Chondrocyte (in vitro differentiated cells): ENCODE results near the gene ARIH1. TPM values are rescaled to one million over a fixed set of nuclear protein-coding genes. Genes with fewer than 3 reads are reported as not detected.

ENCODE experiments used
- DNase-seq: peaks from one replicate; pipeline ENCODE4 v3.0.0; 2021; ENCODE audit warnings: mixed read lengths, low spot score
- H3K27ac Mint-ChIP-seq: one replicate; pipeline ENCODE4 v1.8.0; 2021; ENCODE audit warnings: mild to moderate bottlenecking, moderate library complexity, mixed read lengths; ENCODE audit not compliant: unreplicated experiment
- H3K27me3 Mint-ChIP-seq: 2 replicates; pipeline ENCODE4 v1.8.0; 2021; ENCODE audit warnings: low read depth, mixed read lengths
- H3K36me3 Mint-ChIP-seq: 2 replicates; pipeline ENCODE4 v1.8.0; 2021; ENCODE audit warnings: low read depth, mixed read lengths
- H3K4me1 Mint-ChIP-seq: 2 replicates; pipeline ENCODE4 v1.8.0; 2021; ENCODE audit warnings: low read depth, mild to moderate bottlenecking, mixed read lengths
- H3K4me3 Mint-ChIP-seq: one replicate; pipeline ENCODE4 v1.8.0; 2021; ENCODE audit warnings: mild to moderate bottlenecking, moderate library complexity, mixed read lengths; ENCODE audit not compliant: unreplicated experiment
- H3K9me3 Mint-ChIP-seq: 2 replicates; pipeline ENCODE4 v1.8.0; 2021; ENCODE audit warnings: low read depth, mixed read lengths
- total RNA-seq: library from RNA; stranded (reverse); gene quantifications from 3 replicates; pipeline ENCODE4 v1.2.1, GENCODE V29; 2021
- TF ChIP-seq, protein P1 (sequence below): fragments of 200-600 bp; sonication (generic); IDR thresholded peaks from 2 replicates; pipeline ENCODE4 v1.5.0; 2021; ENCODE audit warnings: antibody characterized with exemption, mild to moderate bottlenecking, moderate library complexity

ARIH1 gene
- total RNA-seq, 1 donor from 2014 or later = 164 TPM

- no peak for DNase-seq
- Mint-ChIP-seq H3K4me1 (peaks cover 48% of the 10 kb centered on the region), H3K36me3 (peaks cover 1% of the 10 kb centered on the region), H3K27me3 (no peaks in the 10 kb centered on the region), H3K27ac (peak overlapping the region; percentile 50), H3K9me3 (no peaks in the 10 kb centered on the region), H3K4me3 (no peak overlapping the region)
- TF ChIP-seq, protein P1, sequence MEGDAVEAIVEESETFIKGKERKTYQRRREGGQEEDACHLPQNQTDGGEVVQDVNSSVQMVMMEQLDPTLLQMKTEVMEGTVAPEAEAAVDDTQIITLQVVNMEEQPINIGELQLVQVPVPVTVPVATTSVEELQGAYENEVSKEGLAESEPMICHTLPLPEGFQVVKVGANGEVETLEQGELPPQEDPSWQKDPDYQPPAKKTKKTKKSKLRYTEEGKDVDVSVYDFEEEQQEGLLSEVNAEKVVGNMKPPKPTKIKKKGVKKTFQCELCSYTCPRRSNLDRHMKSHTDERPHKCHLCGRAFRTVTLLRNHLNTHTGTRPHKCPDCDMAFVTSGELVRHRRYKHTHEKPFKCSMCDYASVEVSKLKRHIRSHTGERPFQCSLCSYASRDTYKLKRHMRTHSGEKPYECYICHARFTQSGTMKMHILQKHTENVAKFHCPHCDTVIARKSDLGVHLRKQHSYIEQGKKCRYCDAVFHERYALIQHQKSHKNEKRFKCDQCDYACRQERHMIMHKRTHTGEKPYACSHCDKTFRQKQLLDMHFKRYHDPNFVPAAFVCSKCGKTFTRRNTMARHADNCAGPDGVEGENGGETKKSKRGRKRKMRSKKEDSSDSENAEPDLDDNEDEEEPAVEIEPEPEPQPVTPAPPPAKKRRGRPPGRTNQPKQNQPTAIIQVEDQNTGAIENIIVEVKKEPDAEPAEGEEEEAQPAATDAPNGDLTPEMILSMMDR = no peak
Measured at GRCh38 chr15:72516777-72517176, 42.6 kb downstream of the ARIH1 start.

GRCh38 chr15:72521682-72522081 is 47.6 kb downstream of the ARIH1 start:
- Mint-ChIP-seq H3K36me3 (peaks cover 2% of the 10 kb centered on the region), H3K27me3 (no peaks in the 10 kb centered on the region), H3K4me1 (peaks cover 14% of the 10 kb centered on the region), H3K4me3 (no peak overlapping the region), H3K27ac (peak overlapping the region; percentile 32), H3K9me3 (no peaks in the 10 kb centered on the region)
- DNase-seq = no peak
- TF ChIP-seq, protein P1 = no peak

DNA sequence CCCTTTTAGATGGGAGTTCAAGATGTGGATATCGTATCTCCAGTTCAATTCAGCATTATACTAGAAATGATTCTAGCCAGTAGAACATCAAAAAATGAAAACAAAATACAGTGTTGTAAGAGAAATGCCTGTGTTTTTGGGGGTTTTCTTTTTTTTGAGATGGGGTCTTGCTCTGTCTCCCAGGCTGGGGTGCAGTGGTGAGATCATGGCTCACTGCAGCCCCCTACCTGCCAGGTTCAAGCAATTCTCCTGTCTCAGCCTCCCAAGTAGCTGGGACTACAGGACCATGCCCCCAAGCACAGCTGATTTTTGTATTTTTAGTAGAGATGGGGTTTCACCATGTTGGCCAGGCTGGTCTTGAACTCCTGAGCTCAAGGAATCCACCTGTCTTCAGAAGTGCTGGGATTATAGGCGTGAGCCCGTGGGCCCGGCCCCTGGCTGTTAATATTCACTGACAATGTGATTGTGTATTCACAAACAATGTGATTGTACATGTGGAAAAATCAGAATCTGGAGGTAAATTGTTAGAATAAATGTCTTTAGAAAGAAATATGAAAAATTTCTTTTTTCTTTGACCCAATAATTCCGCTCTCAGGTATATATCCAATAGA is 59.0 kb downstream of the ARIH1 start:
- H3K4me1 Mint-ChIP-seq = peaks cover 15% of the 10 kb centered on the region
- H3K9me3 Mint-ChIP-seq = no peaks in the 10 kb centered on the region
- TF ChIP-seq, protein P1 = peak; percentile 63
- no peaks in the 10 kb centered on the region for H3K27me3 Mint-ChIP-seq
- no peak overlapping the region for H3K4me3 Mint-ChIP-seq
- H3K27ac Mint-ChIP-seq = no peak overlapping the region
- DNase-seq = no peak
- peaks cover 1% of the 10 kb centered on the region for H3K36me3 Mint-ChIP-seq

DNA sequence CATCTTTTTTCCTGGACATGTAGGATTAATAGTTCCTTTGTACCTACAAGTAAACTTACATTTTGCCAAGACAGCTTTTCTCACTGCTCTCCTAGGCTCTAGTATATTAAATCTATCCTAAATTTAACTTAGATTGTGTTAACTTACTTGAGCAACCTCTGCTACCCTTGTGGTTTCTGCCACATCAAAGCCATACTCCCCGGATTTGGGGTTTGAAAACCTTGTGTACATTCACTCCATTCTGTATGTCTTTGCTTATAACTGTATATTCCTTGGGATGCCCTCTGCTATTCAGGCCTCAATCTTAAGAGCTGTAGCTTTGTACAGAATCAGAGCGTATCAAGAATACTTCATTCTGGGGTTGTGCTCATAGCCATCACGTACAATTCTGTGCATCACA is 60.4 kb downstream of the ARIH1 start:
- TF ChIP-seq, protein P1 = no peak
- no peaks in the 10 kb centered on the region for H3K27me3 Mint-ChIP-seq
- peaks cover 15% of the 10 kb centered on the region for H3K4me1 Mint-ChIP-seq
- H3K4me3 Mint-ChIP-seq = no peak overlapping the region
- no peak overlapping the region for H3K27ac Mint-ChIP-seq
- no peak for DNase-seq
- H3K36me3 Mint-ChIP-seq = peaks cover 4% of the 10 kb centered on the region
- no peaks in the 10 kb centered on the region for H3K9me3 Mint-ChIP-seq

DNA sequence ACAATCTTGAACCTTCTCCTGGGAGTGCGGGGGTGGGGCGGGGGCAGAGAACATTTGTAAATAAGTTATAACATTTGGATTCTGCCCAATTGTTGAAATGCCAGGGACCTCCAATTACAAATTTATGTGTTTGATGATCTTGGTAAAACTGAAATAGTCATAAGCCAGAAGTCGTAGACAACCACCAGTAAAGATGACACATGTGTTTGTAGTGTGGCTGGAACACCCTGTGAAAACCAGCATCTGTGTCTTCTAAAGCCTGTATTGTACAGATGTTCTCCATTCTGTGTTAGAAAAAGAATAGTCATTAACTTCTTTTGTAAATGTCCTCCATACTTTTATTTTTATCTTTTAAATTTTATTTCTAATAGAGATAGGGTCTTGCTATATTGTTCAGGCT is 61.8 kb downstream of the ARIH1 start:
- no peak for DNase-seq
- H3K36me3 Mint-ChIP-seq = peaks cover 10% of the 10 kb centered on the region
- no peak overlapping the region for H3K4me3 Mint-ChIP-seq
- TF ChIP-seq, protein P1 = no peak
- peaks cover 3% of the 10 kb centered on the region for H3K9me3 Mint-ChIP-seq
- H3K27ac Mint-ChIP-seq = peak overlapping the region; percentile 22
- peaks cover 15% of the 10 kb centered on the region for H3K4me1 Mint-ChIP-seq
- H3K27me3 Mint-ChIP-seq = no peaks in the 10 kb centered on the region
